Measurements from ENCODE around the gene TCAP. TPM values are rescaled to one million over a fixed set of nuclear protein-coding genes. Genes with fewer than 3 reads are reported as not detected.
"Not testable (repeated sequence)": the region's sequence is repeated elsewhere in the genome, so short reads cannot be mapped to it uniquely, and the experiment has no call there.

Gene TCAP
- polyA plus RNA-seq, 3 donors = 1.3 TPM; not detected in 2

GRCh38 chr17:39697961-39698360 is 32.8 kb downstream of the TCAP start:
- DNase-seq = no peak
- no peak overlapping the region for H3K27ac Mint-ChIP-seq
- peaks cover 3 to 7% of the 10 kb centered on the region in 2 donors for H3K36me3 Mint-ChIP-seq
- no CpG with 5 or more reads among the region's 5 CpGs for WGBS (ENCODE audit: insufficient coverage)
- Histone ChIP-seq H3K9me3 (replicated peaks in 1 of 2; ENCODE audit: control insufficient read depth in 1 of 2, insufficient read depth in 1 of 2, low read length in 2 of 2) (peaks cover 0 to 19% of the 10 kb centered on the region in 2 donors), H3K79me2 (ENCODE audit: insufficient read depth, low read length) (no peaks in the 10 kb centered on the region), H3K9ac (ENCODE audit: insufficient read depth, low read length, poor library complexity, severe bottlenecking) (no peak overlapping the region), H3K36me3 (replicated peaks in 1 of 2; ENCODE audit: control insufficient read depth in 1 of 2, insufficient read depth in 2 of 2, low read length in 2 of 2) (no peaks in the 10 kb centered on the region), H3K27me3 (ENCODE audit: control insufficient read depth in 2 of 2, insufficient read depth in 2 of 2, low read length in 2 of 2) (peaks cover 29 to 45% of the 10 kb centered on the region in 2 donors), H2AFZ (ENCODE audit: insufficient read depth, low read depth, low read length, poor library complexity, severe bottlenecking) (no peak overlapping the region), H3K4me2 (replicated peaks; ENCODE audit: extremely low read depth, low read length, poor library complexity, severe bottlenecking) (no peak overlapping the region), H4K20me1 (ENCODE audit: insufficient read depth, low read length) (no peaks in the 10 kb centered on the region), H3K4me3 (replicated peaks in 1 of 3; ENCODE audit: low read depth in 2 of 3, low read length in 3 of 3) (no peak overlapping the region), H3K27ac (ENCODE audit: low read depth in 1 of 2, low read length in 2 of 2) (no peak overlapping the region), H3K4me1 (ENCODE audit: control insufficient read depth in 1 of 2, insufficient read depth in 2 of 2, low read length in 2 of 2) (no peaks in the 10 kb centered on the region)
- intact Hi-C loops (cut with micrococcal nuclease) = no loop called here
- H3K27me3 Mint-ChIP-seq (ENCODE audit: low read depth in 3 of 3) = peaks cover 40 to 53% (median 47%) of the 10 kb centered on the region in 3 donors
- no peak overlapping the region for H3K4me3 Mint-ChIP-seq
- no peak for TF ChIP-seq CTCF (IDR thresholded peaks at IDR 0.05)
- H3K9me3 Mint-ChIP-seq = peaks cover 0 to 12% (median 5%) of the 10 kb centered on the region in 7 donors
- H3K4me1 Mint-ChIP-seq = peaks cover 4% of the 10 kb centered on the region

GRCh38 chr17:39699157-39699817 is 34.1 kb downstream of the TCAP start:
- H3K27ac Mint-ChIP-seq; H3K4me2 ChIP-seq (replicated peaks; ENCODE audit: extremely low read depth, low read length, poor library complexity, severe bottlenecking); H3K9ac ChIP-seq (ENCODE audit: insufficient read depth, low read length, poor library complexity, severe bottlenecking); H3K4me3 ChIP-seq (replicated peaks in 1 of 3; ENCODE audit: low read depth in 2 of 3, low read length in 3 of 3); H3K4me1 ChIP-seq (ENCODE audit: control insufficient read depth in 1 of 2, insufficient read depth in 2 of 2, low read length in 2 of 2); H3K36me3 Mint-ChIP-seq; H2AFZ ChIP-seq (ENCODE audit: insufficient read depth, low read depth, low read length, poor library complexity, severe bottlenecking); intact Hi-C loops (cut with micrococcal nuclease); DNase-seq; H3K36me3 ChIP-seq (replicated peaks in 1 of 2; ENCODE audit: control insufficient read depth in 1 of 2, insufficient read depth in 2 of 2, low read length in 2 of 2); H3K27ac ChIP-seq (ENCODE audit: low read depth in 1 of 2, low read length in 2 of 2); H3K4me1 Mint-ChIP-seq; H4K20me1 ChIP-seq (ENCODE audit: insufficient read depth, low read length); H3K79me2 ChIP-seq (ENCODE audit: insufficient read depth, low read length): not testable (repeated sequence)
- Histone ChIP-seq H3K9me3 (replicated peaks in 1 of 2; ENCODE audit: control insufficient read depth in 1 of 2, insufficient read depth in 1 of 2, low read length in 2 of 2) (peaks cover 0 to 19% of the 10 kb centered on the region in 2 donors), H3K27me3 (ENCODE audit: control insufficient read depth in 2 of 2, insufficient read depth in 2 of 2, low read length in 2 of 2) (peaks cover 29 to 47% of the 10 kb centered on the region in 2 donors)
- Mint-ChIP-seq H3K9me3 (peaks cover 0 to 12% (median 5%) of the 10 kb centered on the region in 7 donors), H3K4me3 (peak overlapping the region in 1 of 2 donors; percentile 84), H3K27me3 (ENCODE audit: low read depth in 3 of 3) (peaks cover 40 to 56% (median 48%) of the 10 kb centered on the region in 3 donors)
- WGBS (ENCODE audit: insufficient coverage) = 62% methylated on average over 5 of the region's 11 CpGs
